Measurements from ENCODE around the gene MTCL1.

MTCL1 gene

GRCh38 chr18:8776013-8776943 is 70.9 kb downstream of the MTCL1 start:
- no peak for DNase-seq

DNA sequence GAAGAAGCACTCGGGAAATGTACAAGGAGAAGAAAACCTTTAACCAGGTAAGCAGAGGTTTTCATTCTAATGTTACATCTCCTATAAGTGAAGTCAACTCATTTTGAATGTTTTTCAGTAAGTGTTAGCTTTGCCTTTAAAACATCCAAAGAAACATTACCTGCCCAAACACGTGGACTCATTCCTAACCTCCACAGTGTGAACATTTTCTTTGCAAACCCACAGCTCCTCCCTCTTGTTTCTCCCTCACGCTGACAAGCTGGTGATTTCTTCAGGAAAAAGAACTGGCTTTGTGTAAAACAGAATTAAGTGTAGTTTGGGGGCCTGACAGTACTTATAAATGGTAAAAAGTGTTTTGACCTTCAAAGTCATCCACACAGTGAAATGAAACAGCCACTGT is 72.5 kb downstream of the MTCL1 start:
- no peak for DNase-seq

DNA sequence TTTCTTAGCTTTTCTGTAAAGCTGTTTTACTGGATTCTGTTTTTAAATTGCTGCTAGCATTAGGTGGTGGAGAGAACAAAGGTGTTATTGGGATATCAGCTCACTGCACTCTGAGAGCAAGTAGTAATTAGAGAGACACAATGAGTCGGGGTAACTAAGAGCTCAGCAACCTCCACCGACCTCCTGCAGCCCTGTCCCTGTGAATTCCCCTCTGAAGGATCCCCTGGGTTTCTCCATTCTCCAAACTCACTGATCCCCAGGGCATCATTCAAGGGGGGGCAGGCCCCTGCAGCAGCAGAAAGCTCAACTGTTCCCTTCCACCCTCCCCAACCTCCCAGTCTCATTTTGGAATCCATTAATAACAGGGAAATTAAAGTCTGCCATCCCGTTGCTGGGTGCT is 73.0 kb downstream of the MTCL1 start:
- no peak for DNase-seq

GRCh38 chr18:8778824-8779223 is 73.5 kb downstream of the MTCL1 start:
- no peak for DNase-seq

- DNase-seq = no peak
These were observed 73.9 kb downstream of the MTCL1 start for GRCh38 chr18:8779251-8779650.

GRCh38 chr18:8780227-8780626 is 74.9 kb downstream of the MTCL1 start:
- DNase-seq = no peak

- no peak for DNase-seq
These were observed 76.3 kb downstream of the MTCL1 start for GRCh38 chr18:8781671-8782070.

DNA sequence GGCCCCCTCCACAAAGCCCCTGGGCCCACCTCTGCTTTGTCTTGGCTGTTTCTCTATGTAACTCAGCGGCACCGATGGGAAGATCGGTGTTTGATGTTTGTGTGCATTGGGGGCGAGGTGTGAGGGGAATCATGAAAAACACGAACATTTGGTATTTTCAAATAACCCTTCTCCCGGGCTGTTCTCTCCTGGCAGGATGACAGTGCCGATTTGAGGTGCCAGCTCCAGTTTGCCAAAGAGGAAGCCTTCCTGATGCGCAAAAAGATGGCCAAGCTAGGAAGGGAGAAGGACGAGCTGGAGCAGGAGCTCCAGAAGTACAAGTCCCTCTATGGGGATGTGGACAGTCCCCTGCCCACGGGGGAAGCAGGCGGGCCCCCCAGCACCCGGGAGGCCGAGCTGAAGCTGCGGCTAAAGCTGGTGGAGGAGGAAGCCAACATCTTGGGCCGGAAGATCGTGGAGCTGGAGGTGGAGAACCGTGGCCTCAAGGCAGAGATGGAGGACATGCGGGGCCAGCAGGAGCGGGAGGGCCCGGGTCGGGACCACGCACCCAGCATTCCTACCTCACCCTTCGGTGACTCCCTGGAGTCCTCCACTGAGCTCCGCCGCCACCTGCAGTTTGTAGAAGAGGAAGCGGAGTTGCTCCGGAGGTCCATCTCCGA is 78.1 kb downstream of the MTCL1 start:
- no peak for DNase-seq

DNA sequence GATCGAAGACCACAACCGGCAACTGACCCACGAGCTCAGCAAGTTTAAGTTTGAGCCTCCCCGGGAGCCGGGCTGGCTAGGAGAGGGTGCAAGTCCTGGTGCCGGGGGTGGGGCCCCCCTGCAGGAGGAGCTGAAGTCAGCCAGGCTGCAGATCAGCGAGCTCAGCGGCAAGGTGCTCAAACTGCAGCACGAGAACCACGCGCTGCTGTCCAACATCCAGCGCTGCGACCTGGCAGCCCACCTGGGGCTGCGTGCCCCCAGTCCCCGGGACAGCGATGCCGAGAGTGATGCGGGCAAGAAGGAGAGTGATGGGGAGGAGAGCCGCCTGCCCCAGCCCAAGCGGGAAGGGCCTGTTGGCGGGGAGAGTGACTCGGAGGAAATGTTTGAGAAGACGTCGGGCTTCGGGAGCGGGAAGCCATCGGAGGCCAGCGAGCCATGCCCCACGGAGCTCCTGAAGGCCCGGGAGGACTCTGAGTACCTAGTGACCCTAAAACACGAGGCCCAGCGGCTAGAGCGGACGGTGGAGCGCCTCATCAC is 78.7 kb downstream of the MTCL1 start:
- no peak for DNase-seq

DNA sequence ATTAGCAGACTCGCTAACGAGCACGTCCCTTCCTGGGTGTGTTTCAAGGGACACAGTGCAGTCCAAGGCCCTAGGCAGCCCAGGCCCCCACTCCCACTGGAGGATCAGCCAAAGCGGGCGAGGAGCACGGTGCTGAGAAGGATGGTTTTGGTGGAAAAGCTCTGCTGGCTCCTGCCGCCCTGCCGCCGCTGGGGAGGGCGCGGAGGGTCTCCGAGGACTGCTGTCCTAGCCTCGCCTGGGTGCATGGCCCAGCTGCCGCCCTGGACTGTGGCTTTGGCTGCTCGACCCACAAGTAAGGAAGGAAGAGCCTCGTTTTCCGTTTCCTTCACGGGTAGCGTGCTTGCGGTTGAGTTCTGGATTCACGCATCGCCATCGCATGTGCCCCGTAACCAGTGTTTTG is 79.9 kb downstream of the MTCL1 start:
- no peak for DNase-seq

GRCh38 chr18:8785855-8786482 is 80.6 kb downstream of the MTCL1 start:
- no peak for DNase-seq

- DNase-seq = no peak
These were observed 81.4 kb downstream of the MTCL1 start for GRCh38 chr18:8786483-8787370.

DNA sequence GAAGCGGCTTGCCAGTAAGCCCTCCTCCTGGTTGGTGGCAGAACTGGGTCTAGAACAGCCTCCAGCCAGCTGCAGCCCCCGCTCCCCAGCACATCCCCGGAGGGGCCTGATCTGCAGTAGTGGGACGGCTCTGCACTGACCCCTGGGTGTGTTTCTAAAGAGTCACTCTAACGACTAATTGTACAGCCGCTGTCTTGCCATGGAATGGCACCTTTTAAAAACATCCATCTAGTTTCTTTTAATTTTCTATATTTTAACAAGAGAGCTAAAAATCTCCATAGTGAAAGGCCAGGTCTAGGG is 82.0 kb downstream of the MTCL1 start:
- no peak for DNase-seq

DNA sequence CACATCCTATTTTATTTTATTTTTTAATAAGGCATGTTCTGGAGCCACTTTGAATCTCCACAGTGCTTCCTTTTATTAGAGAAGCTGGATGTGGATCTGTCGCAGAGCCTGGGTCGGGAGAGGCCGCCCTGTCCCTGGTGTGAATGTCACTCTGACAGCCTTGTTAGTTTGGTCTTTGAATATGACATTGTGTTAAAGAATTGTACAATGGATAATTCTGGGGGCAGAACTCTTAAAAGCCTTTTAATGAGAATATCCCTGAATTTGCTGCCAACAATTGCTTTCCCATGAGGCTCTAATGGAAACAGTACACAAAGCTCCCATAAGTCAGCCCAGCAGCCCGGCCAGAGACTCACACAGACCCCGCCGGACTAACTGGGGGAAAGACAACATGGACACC is 82.4 kb downstream of the MTCL1 start:
- no peak for DNase-seq

- DNase-seq = no peak
These were observed 83.4 kb downstream of the MTCL1 start for GRCh38 chr18:8788503-8789429.

DNA sequence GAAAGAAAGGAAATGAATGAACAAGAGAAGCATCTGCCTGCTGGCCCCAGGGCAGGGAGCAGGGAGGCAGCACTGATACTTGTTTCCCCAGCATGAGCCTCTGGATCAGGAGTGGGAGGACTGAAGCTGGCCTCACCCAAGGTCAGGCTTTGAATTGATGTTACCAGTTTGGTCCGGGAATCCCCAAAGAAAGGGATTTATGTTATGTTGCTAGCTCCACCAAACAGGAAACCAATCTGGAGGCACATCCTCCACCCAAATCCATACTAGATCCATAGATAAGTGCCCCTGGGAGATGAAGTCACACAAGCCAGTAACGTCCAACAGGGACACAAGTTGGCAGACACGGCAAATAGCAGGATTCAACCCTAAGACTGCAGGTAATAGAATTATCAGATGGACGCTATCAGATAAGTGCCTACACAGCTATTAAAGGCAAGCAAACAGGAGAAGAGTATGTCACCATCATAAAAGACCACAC is 85.9 kb downstream of the MTCL1 start:
- no peak for DNase-seq

GRCh38 chr18:8792688-8793316 is 87.4 kb downstream of the MTCL1 start:
- DNase-seq = no peak

GRCh38 chr18:8793445-8794155 is 88.2 kb downstream of the MTCL1 start:
- no peak for DNase-seq

DNA sequence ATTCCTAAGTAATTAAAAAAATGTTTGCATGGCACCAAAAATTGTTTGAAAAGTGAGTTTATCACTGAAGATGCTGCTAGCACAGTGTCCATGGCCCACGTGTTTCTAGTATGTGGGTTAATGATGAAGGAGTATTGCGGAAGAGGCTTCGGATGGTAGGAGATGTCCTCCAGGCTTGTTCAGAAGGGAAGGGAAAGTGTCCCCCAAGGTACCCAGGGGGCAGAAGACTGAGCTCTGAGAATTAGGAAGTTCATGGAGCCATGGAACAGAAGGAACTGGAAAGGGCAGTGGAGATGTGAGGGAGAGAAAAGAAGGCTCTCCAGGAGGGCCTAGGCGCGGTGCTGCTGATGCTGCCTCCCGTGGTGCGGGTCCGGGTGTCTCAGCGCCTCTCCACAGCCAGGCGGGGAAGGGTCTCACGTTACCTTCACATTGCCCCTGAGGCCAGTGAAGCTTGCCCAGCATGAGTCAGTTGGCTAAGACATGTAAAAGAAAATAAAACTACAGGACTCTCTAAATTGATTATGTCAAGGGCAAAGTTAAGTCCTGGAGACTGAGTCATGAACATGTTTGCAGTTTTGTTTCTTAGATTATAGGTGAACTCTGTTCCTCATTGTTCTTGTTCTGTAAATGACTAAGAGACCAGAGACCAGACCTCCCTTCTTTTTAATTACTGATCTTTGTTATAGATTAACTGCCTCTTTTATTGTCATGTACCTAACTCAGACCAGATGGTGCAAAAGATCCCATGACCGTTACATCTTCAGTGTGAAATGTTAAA is 89.0 kb downstream of the MTCL1 start:
- DNase-seq = no peak

GRCh38 chr18:8794934-8795280 is 89.6 kb downstream of the MTCL1 start:
- DNase-seq = no peak
